SU-DHL-6 (cell line): Measurements from ENCODE around the gene ZFR2.
"Not testable (repeated sequence)": the region's sequence is repeated elsewhere in the genome, so short reads cannot be mapped to it uniquely, and the experiment has no call there.

ENCODE experiments used
- H2AFZ ChIP-seq: fragments of 200-600 bp; sonication (generic); 2 replicates; pipeline ENCODE4 v1.6.1; 2014; ENCODE audit warnings: low read depth, mild to moderate bottlenecking, moderate library complexity, mixed read lengths, antibody characterized with exemption, low read length; ENCODE audit not compliant: severe bottlenecking
- H3F3A ChIP-seq: fragments of 200-600 bp; shearing (Covaris generic); 2 replicates; pipeline ENCODE4 v1.6.0; 2016; ENCODE audit warnings: antibody characterized with exemption, mild to moderate bottlenecking; ENCODE audit not compliant: insufficient read depth
- H3K27ac ChIP-seq: fragments of 200-600 bp; sonication (generic); 2 replicates; pipeline ENCODE4 v1.5.1; 2016; ENCODE audit warnings: low read depth, mild to moderate bottlenecking, low read length, moderate library complexity, mixed read lengths
- H3K27me3 ChIP-seq: fragments of 200-600 bp; sonication (generic), shearing (Covaris generic); 2 replicates; pipeline ENCODE4 v1.6.0; 2014; ENCODE audit warnings: mild to moderate bottlenecking, low read length
- H3K36me3 ChIP-seq: fragments of 200-600 bp; sonication (generic); 2 replicates; pipeline ENCODE4 v1.6.1; 2014; ENCODE audit warnings: mild to moderate bottlenecking, low read length, mixed read lengths
- H3K4me2 ChIP-seq: fragments of 300-600, 200-600 bp; shearing (Covaris generic), sonication (generic); 2 replicates; pipeline ENCODE4 v1.6.0; 2014; ENCODE audit warnings: low read length, low read depth, mild to moderate bottlenecking; ENCODE audit not compliant: poor library complexity, severe bottlenecking
- H3K4me3 ChIP-seq: fragments of 200-600 bp; sonication (generic); 2 replicates; pipeline ENCODE4 v1.5.1; 2014; ENCODE audit warnings: antibody characterized with exemption, low read length, mild to moderate bottlenecking, mixed read lengths; ENCODE audit not compliant: insufficient read depth, poor library complexity, severe bottlenecking
- H3K79me2 ChIP-seq: fragments of 200-600 bp; sonication (generic); 2 replicates; pipeline ENCODE4 v1.6.1; 2014; ENCODE audit warnings: mild to moderate bottlenecking, low read length, moderate library complexity; ENCODE audit not compliant: insufficient read depth
- H3K9ac ChIP-seq: fragments of 200-600 bp; sonication (generic); 2 replicates; pipeline ENCODE4 v1.7.0; 2014; ENCODE audit warnings: mild to moderate bottlenecking, low read length
- H3K9me2 ChIP-seq: fragments of 200-600 bp; sonication (generic); replicated peaks from 2 replicates; pipeline ENCODE4 v1.6.1; 2014; ENCODE audit warnings: low read length; ENCODE audit not compliant: insufficient read depth
- H3K9me3 ChIP-seq: fragments of 200-600 bp; sonication (generic); 2 replicates; pipeline ENCODE4 v1.6.1; 2014; ENCODE audit warnings: low read length, mixed read lengths; ENCODE audit not compliant: insufficient read depth
- H4K20me1 ChIP-seq: fragments of 200-600 bp; sonication (generic); 2 replicates; pipeline ENCODE4 v1.6.1; 2014; ENCODE audit warnings: low read depth, mild to moderate bottlenecking, antibody characterized with exemption, low read length, moderate library complexity, mixed read lengths
- CTCF ChIP-seq: fragments of 200-600 bp; sonication (generic); IDR thresholded peaks from one replicate; pipeline ENCODE4 v1.5.1; 2017; ENCODE audit warnings: antibody characterized with exemption, mild to moderate bottlenecking, low read length, moderate library complexity; ENCODE audit not compliant: insufficient read depth, poor library complexity, severe bottlenecking
- EZH2phosphoT487 ChIP-seq: fragments of 200-600 bp; sonication (generic), shearing (Covaris generic); conservative IDR thresholded peaks from 2 replicates; pipeline ENCODE4 v1.6.1; 2018; ENCODE audit warnings: mild to moderate bottlenecking, antibody characterized with exemption, low read length, moderate library complexity, mixed read lengths

Gene ZFR2

GRCh38 chr19:3760871-3761361 lies 107.9 kb downstream of the ZFR2 start:
- Histone ChIP-seq H3K9me3 (no peaks in the 10 kb centered on the region), H3K79me2 (peaks cover 23% of the 10 kb centered on the region), H3K9ac (peak overlapping the region; percentile 73), H3K27ac (peak overlapping the region; percentile 94; the same call in 1 of the 2 replicates), H3K4me3 (peak overlapping the region; percentile 76), H3K27me3 (no peaks in the 10 kb centered on the region), H2AFZ (peak overlapping the region; percentile 92), H3K36me3 (no peaks in the 10 kb centered on the region), H3F3A (peaks cover 10% of the 10 kb centered on the region), H4K20me1 (no peaks in the 10 kb centered on the region), H3K9me2 (no peaks in the 10 kb centered on the region), H3K4me2 (peak overlapping the region; percentile 69)
- TF ChIP-seq CTCF: no peak
- no peak for TF ChIP-seq EZH2phosphoT487

DNA sequence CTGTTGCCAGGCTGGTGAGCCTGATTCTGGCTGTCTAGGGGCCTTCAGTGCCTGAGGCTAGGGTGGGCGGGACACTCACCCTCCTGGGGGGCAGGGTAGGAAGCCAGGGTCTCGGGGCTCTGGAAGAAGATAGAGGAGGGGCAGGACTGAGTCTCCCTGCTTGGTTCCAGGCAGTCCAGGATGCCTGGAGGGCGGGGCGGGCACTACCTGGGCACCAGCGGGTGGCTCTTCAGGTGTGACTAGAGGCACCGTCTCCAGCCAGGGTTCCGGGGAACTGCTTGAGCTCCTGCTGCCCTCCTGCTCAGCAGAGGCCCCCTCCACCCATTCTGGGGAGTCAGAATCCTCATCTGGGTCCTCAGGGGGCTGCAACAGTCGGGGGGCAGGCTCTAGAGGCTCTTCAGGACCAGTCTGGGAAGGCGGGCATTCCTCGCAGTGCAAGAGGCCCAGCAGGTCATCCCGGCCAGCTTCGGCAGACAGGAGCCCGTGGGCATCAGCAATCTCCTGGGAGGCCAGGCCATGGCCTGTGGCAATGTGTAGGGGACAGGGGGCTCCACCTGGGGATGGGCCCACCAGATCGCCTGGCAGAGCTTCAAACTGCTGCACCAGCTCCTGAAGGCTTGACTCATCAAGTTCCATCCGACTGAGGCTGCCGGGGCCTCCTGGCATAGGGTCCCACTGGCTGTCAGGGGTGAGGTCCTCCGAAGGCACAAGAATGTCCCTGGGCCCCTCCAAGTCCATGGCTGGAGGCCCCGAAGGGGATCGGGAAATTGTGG lies 109.2 kb downstream of the ZFR2 start:
- Histone ChIP-seq H3K27ac (no peak overlapping the region), H4K20me1 (0 out of 2 replicates have a peak, but pooled peaks cover 2% of the 10 kb centered on the region), H2AFZ (no peak overlapping the region), H3K4me3 (no peak overlapping the region), H3K79me2 (peaks cover 23% of the 10 kb centered on the region), H3F3A (peaks cover 10% of the 10 kb centered on the region), H3K9ac (no peak overlapping the region), H3K4me2 (no peak overlapping the region), H3K27me3 (no peaks in the 10 kb centered on the region), H3K9me2 (no peaks in the 10 kb centered on the region), H3K9me3 (no peaks in the 10 kb centered on the region), H3K36me3 (no peaks in the 10 kb centered on the region)
- TF ChIP-seq CTCF (no peak), EZH2phosphoT487 (no peak)

GRCh38 chr19:3758297-3758696 lies 110.5 kb downstream of the ZFR2 start:
- H3K9me2 ChIP-seq, H3K36me3 ChIP-seq, H3K27ac ChIP-seq, H2AFZ ChIP-seq, H3K9me3 ChIP-seq, H3K9ac ChIP-seq, H3K4me2 ChIP-seq, H4K20me1 ChIP-seq, H3K4me3 ChIP-seq, H3K27me3 ChIP-seq: not testable (repeated sequence)
- peaks cover 21% of the 10 kb centered on the region for H3K79me2 ChIP-seq
- H3F3A ChIP-seq: peaks cover 10% of the 10 kb centered on the region

DNA sequence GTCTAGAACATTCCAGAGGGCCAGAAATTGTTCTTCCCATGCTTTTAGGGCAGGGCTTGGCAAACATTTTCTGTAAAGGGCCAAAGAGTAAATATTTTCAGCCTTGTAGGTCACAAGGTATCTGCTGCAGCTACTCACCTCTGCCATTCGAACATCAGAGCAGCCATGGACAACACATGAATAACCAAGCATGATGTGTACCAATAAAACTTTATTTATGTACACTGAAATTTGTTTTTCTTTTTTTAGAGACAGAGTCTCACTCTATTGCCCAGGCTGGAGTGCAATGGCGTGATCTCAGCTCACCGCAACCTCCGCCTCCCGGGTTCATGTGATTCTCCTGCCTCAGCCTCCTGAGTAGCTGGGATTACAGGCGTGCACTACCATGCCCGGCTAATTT lies 111.1 kb downstream of the ZFR2 start:
- not testable (repeated sequence) for H3K27me3 ChIP-seq, H3K9me2 ChIP-seq, H3K9me3 ChIP-seq, H3K36me3 ChIP-seq, H2AFZ ChIP-seq, H3K4me3 ChIP-seq, H3K4me2 ChIP-seq, H4K20me1 ChIP-seq, H3K9ac ChIP-seq, H3K27ac ChIP-seq
- Histone ChIP-seq H3F3A (peaks cover 10% of the 10 kb centered on the region), H3K79me2 (peaks cover 19% of the 10 kb centered on the region)
